Uterine smooth muscle cell (primary cell): Measurements from ENCODE around the gene MAP9. TPM values are rescaled to one million over a fixed set of nuclear protein-coding genes. Genes with fewer than 3 reads are reported as not detected.

Experiments used
- total RNA-seq: library from RNA; depleted of rRNA; stranded (reverse); fragments of >200 nt; gene quantifications from 2 replicates; pipeline ENCODE4 v1.2.3, GENCODE V29; 2014

Gene MAP9
- total RNA-seq, result 13.3 and 15.7 TPM in 2 replicates

GRCh38 chr4:155376387-155377268 is at the start of gene MAP9:
Gene MAP9, minus strand, starts transcription at chr4:155376965. Its CDS starts 1,115 bp downstream, at chr4:155375850.

Other genes starting within 250 kb of the MAP9 start
- not detected in 2 replicates for gene NPY2R, start 168.3 kb downstream of the MAP9 start, total RNA-seq